K562 (cell line): ENCODE results near the gene NTN4. TPM values are rescaled to one million over a fixed set of nuclear protein-coding genes. Genes with fewer than 3 reads are reported as not detected.
A peak's percentile ranks its signal among the peaks of the same experiment; 100 is the strongest.

Experiments
- ATAC-seq: fragments of 200-7000 bp; cut with Tn5 transposase; 3 replicates; pipeline ENCODE4 v1.9.1; 2020; ENCODE audit warnings: moderate library complexity
- BruUV-seq: library from RNA; stranded (reverse); fragments of 400-500 nt; replicated peaks from 2 replicates; lab custom pipeline; 2021; lab: Mats Ljungman, UMichigan
- CTCF ChIA-PET: fragments of 300-600 bp; formaldehyde crosslinking; extraction: SDS; loops from one replicate; lab custom pipeline; 2021; ENCODE audit warnings: low intra/inter-chr PET ratio; lab: Yijun Ruan, JAX
- POLR2A ChIA-PET: fragments of 300-600, 350-650 bp; sonication (Branson Sonifier 250); formaldehyde crosslinking; extraction: SDS; loops from one replicate; lab custom pipeline; 2021; ENCODE audit warnings: antibody characterized with exemption, inconsistent platforms; lab: Yijun Ruan, JAX
- DNase-seq, 4 experiments: peaks; one replicate each; pipeline versions ENCODE4 v3.0.0 to v3.0.0-alpha.2; 2011 to 2018; ENCODE audit warnings: low spot score in 3 of 4, mixed read lengths in 3 of 4; ENCODE audit errors: extremely low read depth in 1 of 4
- FAIRE-seq: peaks from 2 replicates; lab custom pipeline; 2011; peaks lifted over from hg19 to GRCh38; lab: Jason Lieb, UNC
- H2AFZ ChIP-seq: 2 replicates; pipeline ENCODE4 v1.6.0; 2011; ENCODE audit warnings: low read depth, low read length, control low read depth, inconsistent platforms
- H3K27ac ChIP-seq: fragments of 200-600 bp; 3 replicates; pipeline ENCODE4 v1.8.0; 2011; ENCODE audit warnings: low read depth, mild to moderate bottlenecking, control low read depth, inconsistent platforms, low read length, moderate library complexity, mixed read lengths; ENCODE audit errors: extremely low read depth
- H3K27me3 ChIP-seq, 2 experiments: fragments of 300-600 bp in 1 of 2; 2 replicates in 1 of 2; 3 replicates in 1 of 2; pipeline versions ENCODE4 v1.6.0 to v1.8.0; 2011; ENCODE audit warnings: inconsistent platforms in 2 of 2, low read length in 2 of 2, mild to moderate bottlenecking in 1 of 2, mixed read lengths in 1 of 2, moderate library complexity in 1 of 2; ENCODE audit not compliant: control insufficient read depth in 2 of 2, insufficient read depth in 2 of 2
- H3K36me3 ChIP-seq: fragments of 300-600 bp; 3 replicates; pipeline ENCODE4 v1.8.0; 2011; ENCODE audit warnings: mild to moderate bottlenecking, low read length, inconsistent platforms; ENCODE audit not compliant: control insufficient read depth, insufficient read depth
- H3K4me1 ChIP-seq, 2 experiments: fragments of 200-600 bp in 1 of 2; replicated peaks in 1 of 2; 2 replicates in 1 of 2; 3 replicates in 1 of 2; pipeline versions ENCODE4 v1.5.1 to v1.8.0; 2011; ENCODE audit warnings: inconsistent platforms in 2 of 2, low read length in 2 of 2, mild to moderate bottlenecking in 1 of 2, mixed read lengths in 1 of 2, moderate library complexity in 1 of 2; ENCODE audit not compliant: control insufficient read depth in 2 of 2, insufficient read depth in 2 of 2
- H3K4me2 ChIP-seq: 2 replicates; pipeline ENCODE4 v1.6.1; 2011; ENCODE audit warnings: low read length, control low read depth, inconsistent platforms, mixed read lengths; ENCODE audit not compliant: insufficient read depth
- H3K4me3 ChIP-seq: fragments of 200-600 bp; sonication (generic), shearing (Covaris generic); 2 replicates; pipeline ENCODE4 v1.5.1; 2016; ENCODE audit warnings: control low read depth, inconsistent platforms
- H3K79me2 ChIP-seq: fragments of 200-600 bp; 3 replicates; pipeline ENCODE4 v1.8.0; 2011; ENCODE audit warnings: low read length, inconsistent platforms; ENCODE audit not compliant: control insufficient read depth, insufficient read depth
- H3K9ac ChIP-seq, 2 experiments: 2 replicates each; pipeline versions ENCODE4 v1.6.0 to v1.6.1; 2011; ENCODE audit warnings: low read depth in 2 of 2, low read length in 2 of 2, control low read depth in 1 of 2, inconsistent platforms in 1 of 2, mild to moderate bottlenecking in 1 of 2, mixed read lengths in 1 of 2; ENCODE audit not compliant: insufficient read depth in 1 of 2
- H3K9me1 ChIP-seq: one replicate; pipeline ENCODE4 v1.6.0; 2011; ENCODE audit warnings: inconsistent platforms, mild to moderate bottlenecking, low read length, moderate library complexity; ENCODE audit not compliant: control insufficient read depth, insufficient read depth
- H3K9me3 ChIP-seq: replicated peaks from 2 replicates; pipeline ENCODE4 v1.5.1; 2011; ENCODE audit warnings: low read depth, low read length, inconsistent platforms; ENCODE audit not compliant: control insufficient read depth, insufficient read depth
- H4K20me1 ChIP-seq: replicated peaks from 2 replicates; pipeline ENCODE4 v1.6.1; 2011; ENCODE audit warnings: low read length, inconsistent platforms, mixed read lengths; ENCODE audit not compliant: control insufficient read depth, insufficient read depth
- ATF3 ChIP-seq, 2 experiments: fragments of 450-650 bp in 1 of 2; sonication (generic) in 1 of 2; formaldehyde crosslinking in 1 of 2; IDR thresholded peaks in 1 of 2; conservative IDR thresholded peaks in 1 of 2; 2 replicates each; pipeline versions ENCODE4 v1.6.1 to v1.8.1; 2016 to 2023; ENCODE audit warnings: mild to moderate bottlenecking in 2 of 2, moderate library complexity in 2 of 2, inconsistent platforms in 1 of 2, missing genetic modification reagents in 1 of 2
- KLF10 ChIP-seq: fragments of 250-450 bp; sonication (Bioruptor Pico); IDR thresholded peaks from 2 replicates; pipeline ENCODE4 v1.6.1; 2021; ENCODE audit warnings: matching md5 sums
- NR2C2 ChIP-seq, 2 experiments: fragments of 200-800 bp in 1 of 2; sonication (Bioruptor generic) in 1 of 2; sonication (generic) in 1 of 2; formaldehyde crosslinking in 1 of 2; IDR thresholded peaks; 2 replicates each; pipeline versions ENCODE4 v1.6.1 to v1.8.0; 2016 to 2022; ENCODE audit warnings: mild to moderate bottlenecking in 1 of 2, missing compliant biosample characterization in 1 of 2, missing genetic modification characterization in 1 of 2, missing genetic modification reagents in 1 of 2
- ZBTB5 ChIP-seq: fragments of 450-650 bp; IDR thresholded peaks from 2 replicates; pipeline ENCODE4 v1.6.1; 2017; ENCODE audit warnings: antibody characterized with exemption
- ZFPM2 ChIP-seq: fragments of 250-450 bp; sonication (Bioruptor Pico); IDR thresholded peaks from 2 replicates; pipeline ENCODE4 v1.5.1; 2022; ENCODE audit warnings: mild to moderate bottlenecking
- ZNF586 ChIP-seq: fragments of 450-650 bp; formaldehyde crosslinking; conservative IDR thresholded peaks from 2 replicates; pipeline ENCODE4 v1.4.0; 2020; ENCODE audit warnings: mild to moderate bottlenecking, moderate library complexity
- ZNF609 ChIP-seq: sonication (generic); formaldehyde crosslinking; IDR thresholded peaks from 2 replicates; pipeline ENCODE4 v1.8.1; 2023; ENCODE audit warnings: missing genetic modification reagents, mild to moderate bottlenecking, borderline replicate concordance
- WGBS: fragments of 100-300 bp; shearing (Covaris generic); methylation state at CpG from one replicate; pipeline ENCODE4 v1.1.6; 2016; ENCODE audit warnings: low coverage, mixed read lengths; ENCODE audit not compliant: insufficient coverage; ENCODE audit errors: missing lambda C conversion rate; 5-methylcytosine and 5-hydroxymethylcytosine counted together
- in situ Hi-C: fragments of 300-500 bp; cut with MboI; formaldehyde crosslinking; loops from 4 replicates; pipeline ENCODE4 v1.15.0; 2018; ENCODE audit warnings: inconsistent platforms, mixed read lengths
- intact Hi-C: fragments of 100-400 bp; cut with micrococcal nuclease; formaldehyde crosslinking; loops from 2 replicates; pipeline ENCODE4 v1.14.2; 2022
- polyA plus RNA-seq, 8 experiments: library from polyadenylated mRNA; depleted of rRNA in 4 of 8; stranded (reverse) in 5 of 8; unstranded in 3 of 8; fragments of >200 nt; fragmentation: Nextera tagmentation in 2 of 8; fragmentation: Illumina TruSeq in 1 of 8; extraction: Ambion mirVana in 2 of 8; extraction: Trizol in 1 of 8; gene quantifications; 2 replicates each; pipeline versions ENCODE4 v1.2.1 to v1.2.3, GENCODE V29; 2011 to 2014; ENCODE audit warnings: inconsistent platforms in 1 of 8, missing spikeins in 1 of 8
- total RNA-seq, 7 experiments: library from RNA; depleted of rRNA in 6 of 7; stranded (reverse); fragments of >200 nt in 6 of 7; fragmentation: Illumina TruSeq in 2 of 7; extraction: Trizol in 2 of 7; gene quantifications; 2 replicates each; pipeline versions ENCODE4 v1.2.1 to v1.2.3, GENCODE V29; 2011 to 2021; ENCODE audit warnings: low replicate concordance in 1 of 7
- TF ChIP-seq, protein P1 (sequence below): sonication (generic); IDR thresholded peaks from 2 replicates; pipeline ENCODE4 v1.6.1; 2016

The NTN4 gene
- total and polyA plus RNA-seq, 9 of the 15 experiments (the other 6 are each of a cell fraction or from before 2014, with no cell fraction given), result 0.13 TPM; not detected in 8

GRCh38 chr12:95633049-95633731, 157.4 kb downstream of the NTN4 start:
- FAIRE-seq (no peak), DNase-seq (no peak), ATAC-seq (no peak)
- no TSS peak for BruUV-seq
- Histone ChIP-seq H3K4me1 (no peaks in the 10 kb centered on the region), H3K36me3 (no peaks in the 10 kb centered on the region), H3K4me3 (no peak overlapping the region), H3K79me2 (no peaks in the 10 kb centered on the region), H3K9ac (no peak overlapping the region), H3K9me3 (no peaks in the 10 kb centered on the region), H3K27ac (no peak overlapping the region), H4K20me1 (no peaks in the 10 kb centered on the region), H2AFZ (no peak overlapping the region), H3K27me3 (peaks cover 0 to 4% of the 10 kb centered on the region in 2 experiments; a peak in 2 of 5 replicates), H3K9me1 (no peaks in the 10 kb centered on the region), H3K4me2 (no peak overlapping the region)
- CTCF ChIA-PET, result no interaction called here
- 5% methylated on average over 9 of the region's 9 CpGs for WGBS
- in situ Hi-C loops, result no loop called here
- POLR2A ChIA-PET, result interaction anchor here (0.6 to 0.9 kb wide), 2 partner anchors 34 to 996 kb away, joined by 4 read pairs; no protein-coding TSS in a partner anchor
- intact Hi-C loops, result no loop called here
- TF ChIP-seq ZBTB5 (no peak), ATF3 (IDR thresholded peaks at IDR 0.05) (0 out of 2 replicates have a peak, but pooled peaks have one; percentile 24), ATF3 (CRISPR knock-in tag; conservative IDR thresholded peaks at IDR 0.05) (no peak), ZFPM2 (no peak), ZNF609 (no peak), KLF10 (CRISPR knock-in tag) (no peak), NR2C2 (CRISPR knock-in tag; IDR thresholded peaks at IDR 0.05) (no peak), NR2C2 (tag; IDR thresholded peaks at IDR 0.05) (no peak), ZNF586 (no peak)
- TF ChIP-seq, protein P1, sequence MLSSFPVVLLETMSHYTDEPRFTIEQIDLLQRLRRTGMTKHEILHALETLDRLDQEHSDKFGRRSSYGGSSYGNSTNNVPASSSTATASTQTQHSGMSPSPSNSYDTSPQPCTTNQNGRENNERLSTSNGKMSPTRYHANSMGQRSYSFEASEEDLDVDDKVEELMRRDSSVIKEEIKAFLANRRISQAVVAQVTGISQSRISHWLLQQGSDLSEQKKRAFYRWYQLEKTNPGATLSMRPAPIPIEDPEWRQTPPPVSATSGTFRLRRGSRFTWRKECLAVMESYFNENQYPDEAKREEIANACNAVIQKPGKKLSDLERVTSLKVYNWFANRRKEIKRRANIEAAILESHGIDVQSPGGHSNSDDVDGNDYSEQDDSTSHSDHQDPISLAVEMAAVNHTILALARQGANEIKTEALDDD, result no peak
